Activated CD4-positive, alpha-beta T cell treated with anti-CD3 and anti-CD28 coated beads, Interleukin-2, amount 10 ng/mL, durations not matched to agents 7 days and 5 days (primary cell): ENCODE results near the gene AUTS2. TPM values are rescaled to one million over a fixed set of nuclear protein-coding genes. Genes with fewer than 3 reads are reported as not detected.

Experiments
- CTCF ChIA-PET: fragments of 350-600 bp; sonication (Branson Sonifier 250); formaldehyde crosslinking; loops from one replicate; lab custom pipeline; 2021; ENCODE audit warnings: antibody characterized with exemption; lab: Charles Lee
- POLR2A ChIA-PET: fragments of 350-600 bp; sonication (Branson Sonifier 250); formaldehyde crosslinking; loops from one replicate; lab custom pipeline; 2021; ENCODE audit warnings: antibody characterized with exemption; lab: Charles Lee
- DNase-seq: peaks from one replicate; pipeline ENCODE4 v3.0.0-alpha.2; 2020
- H3K27ac Mint-ChIP-seq: one replicate; pipeline ENCODE4 v1.8.0; 2021; ENCODE audit warnings: mild to moderate bottlenecking, moderate library complexity, mixed read lengths
- H3K27me3 Mint-ChIP-seq: one replicate; pipeline ENCODE4 v1.8.0; 2021; ENCODE audit warnings: mixed read lengths
- H3K36me3 Mint-ChIP-seq: one replicate; pipeline ENCODE4 v1.8.0; 2021; ENCODE audit warnings: low read depth, mixed read lengths
- H3K4me1 Mint-ChIP-seq: one replicate; pipeline ENCODE4 v1.8.0; 2021; ENCODE audit warnings: mixed read lengths
- H3K4me3 Mint-ChIP-seq: one replicate; pipeline ENCODE4 v1.8.0; 2021; ENCODE audit warnings: mild to moderate bottlenecking, moderate library complexity, mixed read lengths
- H3K9me3 Mint-ChIP-seq: one replicate; pipeline ENCODE4 v1.8.0; 2021; ENCODE audit warnings: mixed read lengths
- total RNA-seq, 2 experiments: library from RNA; stranded (reverse); gene quantifications; one replicate each; pipeline ENCODE4 v1.2.3, GENCODE V29; 2021

AUTS2 gene
- total RNA-seq, 2 experiments from 2014 or later: 13.9 to 18.9 TPM

DNA sequence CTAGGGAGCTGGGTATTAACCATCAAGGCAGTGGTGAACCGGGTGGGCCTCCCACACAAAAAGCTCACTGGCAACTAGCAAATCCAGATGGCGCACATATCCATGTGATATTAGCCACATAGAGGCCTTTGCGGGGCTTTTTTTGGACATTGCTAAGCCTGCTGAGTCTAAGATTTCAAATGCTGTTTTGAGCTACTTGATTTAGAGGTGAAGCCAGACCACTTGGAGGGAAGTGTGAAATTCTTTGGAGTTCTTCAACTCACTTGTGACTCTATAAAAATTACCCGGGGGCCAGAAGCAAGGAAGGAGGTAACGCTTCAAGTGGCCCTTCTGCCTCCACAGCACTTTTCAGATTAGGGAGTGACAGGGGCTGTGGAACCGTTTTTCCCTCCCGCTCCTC, 913.9 kb downstream of the AUTS2 start:
- Mint-ChIP-seq H3K4me1 (no peaks in the 10 kb centered on the region), H3K27ac (no peak overlapping the region), H3K36me3 (no peaks in the 10 kb centered on the region), H3K27me3 (no peaks in the 10 kb centered on the region), H3K9me3 (no peaks in the 10 kb centered on the region), H3K4me3 (no peak overlapping the region)
- no peak for DNase-seq
- ChIA-PET POLR2A (no interaction called here), CTCF (no interaction called here)

DNA sequence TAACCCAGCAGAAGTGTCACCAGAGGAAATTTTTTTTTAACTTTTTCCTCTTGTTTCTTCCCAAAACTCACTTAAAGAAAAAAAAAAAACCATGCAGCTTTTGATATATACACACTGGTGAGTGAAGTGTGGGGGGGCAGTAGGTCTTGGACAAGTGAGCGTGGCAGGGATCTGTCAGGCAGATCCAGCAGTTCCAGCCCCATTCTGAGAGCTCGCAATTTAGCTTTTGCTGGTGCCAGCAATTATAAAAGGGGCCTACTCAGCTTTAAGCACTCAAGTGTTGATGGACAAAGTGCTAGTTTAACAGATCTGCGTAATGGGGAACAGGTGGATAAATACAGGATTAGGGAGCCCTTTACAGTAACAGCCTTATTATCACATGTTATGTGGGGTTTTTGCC, 914.5 kb downstream of the AUTS2 start:
- Mint-ChIP-seq H3K4me1 (no peaks in the 10 kb centered on the region), H3K9me3 (no peaks in the 10 kb centered on the region), H3K27me3 (no peaks in the 10 kb centered on the region), H3K36me3 (no peaks in the 10 kb centered on the region), H3K4me3 (no peak overlapping the region), H3K27ac (no peak overlapping the region)
- DNase-seq: no peak
- POLR2A ChIA-PET: no interaction called here
- CTCF ChIA-PET: no interaction called here

DNA sequence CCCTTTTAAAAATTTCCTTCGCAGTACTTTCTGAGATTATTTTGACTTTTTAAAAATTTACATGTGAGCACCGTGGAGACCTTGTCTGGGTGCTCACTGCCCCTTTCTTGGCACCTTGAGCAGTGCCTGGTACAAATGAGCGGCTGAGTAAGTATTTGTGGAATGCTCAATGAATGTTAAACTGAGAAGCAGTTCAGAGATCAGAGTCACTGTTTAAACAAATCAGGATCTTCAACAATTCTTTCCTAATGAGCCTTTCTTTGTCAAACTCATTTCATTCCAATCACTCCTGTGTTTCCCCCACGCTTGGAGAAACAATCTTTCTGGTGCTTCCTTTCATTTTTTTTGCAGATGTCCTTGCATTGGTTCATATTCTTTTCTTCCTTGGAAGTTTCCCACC, 922.3 kb downstream of the AUTS2 start:
- Mint-ChIP-seq H3K27ac (no peak overlapping the region), H3K4me3 (no peak overlapping the region), H3K36me3 (no peaks in the 10 kb centered on the region), H3K27me3 (peaks cover 5% of the 10 kb centered on the region), H3K9me3 (no peaks in the 10 kb centered on the region), H3K4me1 (no peaks in the 10 kb centered on the region)
- ChIA-PET POLR2A (no interaction called here), CTCF (interaction anchor here (0.6 kb wide), 1 partner anchor 154 kb away, joined by 3 read pairs; no protein-coding TSS in a partner anchor)
- DNase-seq: no peak

DNA sequence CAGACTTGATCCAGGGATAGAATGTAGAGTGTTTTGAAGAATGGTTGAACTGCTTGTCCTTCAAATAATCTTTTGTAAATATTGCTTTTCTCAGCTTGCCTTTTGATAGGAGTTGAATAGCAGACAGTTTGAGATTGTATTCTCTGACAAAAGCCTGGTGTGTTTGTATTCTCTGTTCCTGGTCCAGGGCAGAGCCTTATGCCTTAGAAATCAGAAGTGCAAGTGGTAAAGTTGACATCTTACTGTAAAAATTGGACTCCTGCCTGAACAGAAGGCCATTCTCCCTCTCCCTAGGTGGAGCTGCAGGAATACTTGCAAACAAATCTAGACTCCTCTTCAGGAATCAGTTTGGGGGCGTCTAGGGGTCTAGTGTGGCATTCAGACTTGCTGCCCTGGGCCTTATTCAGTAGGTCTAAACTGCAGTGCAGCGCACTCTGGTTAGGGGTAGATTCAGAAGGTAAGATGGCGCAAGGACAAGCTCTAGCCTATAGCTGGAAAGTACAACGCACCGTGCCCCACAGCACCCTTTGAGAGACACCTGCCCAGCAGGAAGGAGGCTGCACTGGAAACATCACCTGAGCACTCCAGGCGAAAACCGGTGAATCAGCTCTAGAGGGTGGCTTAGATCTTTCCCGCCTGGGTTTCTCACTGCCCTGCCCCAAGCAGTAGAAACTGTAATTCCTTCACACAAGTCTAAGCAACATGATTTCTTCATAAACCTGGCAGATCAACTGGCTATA, 925.1 kb downstream of the AUTS2 start:
- Mint-ChIP-seq H3K27ac (no peak overlapping the region), H3K9me3 (no peaks in the 10 kb centered on the region), H3K36me3 (no peaks in the 10 kb centered on the region), H3K4me1 (no peaks in the 10 kb centered on the region), H3K4me3 (no peak overlapping the region), H3K27me3 (peaks cover 5% of the 10 kb centered on the region)
- ChIA-PET CTCF (no interaction called here), POLR2A (no interaction called here)
- no peak for DNase-seq

DNA sequence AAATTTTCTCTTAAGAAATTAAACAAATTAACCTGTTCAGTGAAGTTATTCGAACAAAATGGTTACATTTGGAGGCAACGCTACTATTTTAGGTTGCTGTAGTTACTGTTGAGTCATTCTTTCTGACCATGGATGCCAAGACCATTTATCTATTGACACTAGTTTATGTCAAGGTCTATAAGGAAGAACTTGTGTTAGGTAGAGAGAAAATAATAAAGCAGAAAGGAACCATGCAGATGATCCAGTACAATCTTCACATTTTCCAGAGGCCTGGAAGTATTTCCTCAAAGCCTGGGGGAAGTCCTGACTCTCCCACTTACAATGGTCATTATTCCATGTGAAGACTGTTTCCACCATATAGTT, 925.7 kb downstream of the AUTS2 start:
- no peaks in the 10 kb centered on the region for H3K36me3 Mint-ChIP-seq
- H3K9me3 Mint-ChIP-seq: no peaks in the 10 kb centered on the region
- peaks cover 5% of the 10 kb centered on the region for H3K27me3 Mint-ChIP-seq
- no peaks in the 10 kb centered on the region for H3K4me1 Mint-ChIP-seq
- DNase-seq: no peak
- ChIA-PET POLR2A (no interaction called here), CTCF (no interaction called here)
- no peak overlapping the region for H3K27ac Mint-ChIP-seq
- H3K4me3 Mint-ChIP-seq: no peak overlapping the region

DNA sequence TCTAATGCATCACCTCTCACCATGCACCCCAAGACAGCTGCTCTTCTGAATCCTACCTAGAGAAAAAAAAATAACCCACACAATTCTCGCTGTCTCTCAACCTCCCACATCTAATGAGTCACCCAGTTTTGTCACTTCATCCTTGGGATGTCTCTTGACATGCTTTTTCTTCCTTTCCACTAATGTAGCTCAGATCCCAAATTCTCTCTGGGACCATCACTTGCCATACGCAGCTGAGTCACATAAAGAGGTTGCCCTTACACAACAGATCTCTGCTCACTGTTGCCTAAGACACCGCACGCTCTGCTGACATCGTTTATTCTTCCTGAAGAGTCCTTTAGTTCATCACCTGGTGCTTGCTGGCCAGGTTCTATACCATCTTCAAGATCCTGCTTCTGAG, 927.7 kb downstream of the AUTS2 start:
- no peak overlapping the region for H3K4me3 Mint-ChIP-seq
- H3K27ac Mint-ChIP-seq: no peak overlapping the region
- H3K27me3 Mint-ChIP-seq: no peaks in the 10 kb centered on the region
- H3K36me3 Mint-ChIP-seq: no peaks in the 10 kb centered on the region
- CTCF ChIA-PET: no interaction called here
- H3K9me3 Mint-ChIP-seq: no peaks in the 10 kb centered on the region
- H3K4me1 Mint-ChIP-seq: no peaks in the 10 kb centered on the region
- POLR2A ChIA-PET: no interaction called here
- DNase-seq: no peak

DNA sequence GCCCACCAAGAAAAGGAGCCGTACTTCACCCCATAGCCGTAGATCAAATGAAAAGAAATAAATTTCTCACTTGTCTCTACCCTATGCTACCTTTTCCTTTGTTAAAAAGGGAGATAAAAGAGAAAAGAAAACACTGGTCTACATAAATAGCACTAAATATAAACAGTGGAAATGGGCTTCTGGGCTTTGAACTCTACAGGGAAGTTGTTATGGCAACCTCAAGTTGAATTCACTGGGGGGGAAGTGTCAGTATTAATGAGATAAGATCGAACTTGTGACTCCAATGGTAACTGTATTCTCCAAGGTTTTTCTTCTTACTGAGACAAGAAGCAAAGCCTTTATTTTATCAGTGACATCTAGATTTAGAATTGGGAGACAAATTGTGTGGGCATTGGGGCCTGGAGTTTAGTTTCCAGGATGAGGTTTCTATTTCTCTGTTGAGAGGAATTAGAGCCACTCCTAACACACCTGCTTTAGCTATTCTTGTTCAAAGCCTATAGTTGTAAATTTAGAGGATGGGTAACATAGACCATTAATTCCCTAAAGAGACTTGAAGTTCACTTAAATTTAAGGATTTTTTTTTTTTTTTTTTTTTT, 929.3 kb downstream of the AUTS2 start:
- Mint-ChIP-seq H3K36me3 (no peaks in the 10 kb centered on the region), H3K4me3 (no peak overlapping the region), H3K27ac (no peak overlapping the region), H3K9me3 (no peaks in the 10 kb centered on the region), H3K27me3 (no peaks in the 10 kb centered on the region), H3K4me1 (no peaks in the 10 kb centered on the region)
- no peak for DNase-seq
- POLR2A ChIA-PET: no interaction called here
- CTCF ChIA-PET: no interaction called here

DNA sequence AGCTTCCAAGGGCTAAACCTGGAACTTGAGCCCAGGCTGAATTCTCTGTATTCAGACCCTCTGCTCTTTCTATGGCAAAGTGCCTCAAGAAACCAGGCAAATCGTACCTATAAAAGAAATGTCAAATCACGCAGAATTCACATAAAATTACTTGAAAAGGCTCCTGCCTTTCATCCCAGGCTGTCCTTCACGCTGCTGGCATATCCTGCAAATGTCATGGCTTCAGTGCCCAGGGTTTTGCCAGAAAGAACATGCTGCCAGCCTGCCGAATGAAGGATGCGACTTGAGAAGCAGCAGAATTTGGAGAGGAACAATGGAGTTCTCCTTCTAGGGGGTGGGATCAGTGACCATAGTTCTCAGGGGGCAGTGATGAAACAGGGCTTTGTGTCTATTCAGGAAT, 931.2 kb downstream of the AUTS2 start:
- no peaks in the 10 kb centered on the region for H3K4me1 Mint-ChIP-seq
- ChIA-PET CTCF (no interaction called here), POLR2A (no interaction called here)
- H3K27ac Mint-ChIP-seq: no peak overlapping the region
- no peaks in the 10 kb centered on the region for H3K9me3 Mint-ChIP-seq
- no peaks in the 10 kb centered on the region for H3K27me3 Mint-ChIP-seq
- no peaks in the 10 kb centered on the region for H3K36me3 Mint-ChIP-seq
- no peak for DNase-seq
- no peak overlapping the region for H3K4me3 Mint-ChIP-seq

DNA sequence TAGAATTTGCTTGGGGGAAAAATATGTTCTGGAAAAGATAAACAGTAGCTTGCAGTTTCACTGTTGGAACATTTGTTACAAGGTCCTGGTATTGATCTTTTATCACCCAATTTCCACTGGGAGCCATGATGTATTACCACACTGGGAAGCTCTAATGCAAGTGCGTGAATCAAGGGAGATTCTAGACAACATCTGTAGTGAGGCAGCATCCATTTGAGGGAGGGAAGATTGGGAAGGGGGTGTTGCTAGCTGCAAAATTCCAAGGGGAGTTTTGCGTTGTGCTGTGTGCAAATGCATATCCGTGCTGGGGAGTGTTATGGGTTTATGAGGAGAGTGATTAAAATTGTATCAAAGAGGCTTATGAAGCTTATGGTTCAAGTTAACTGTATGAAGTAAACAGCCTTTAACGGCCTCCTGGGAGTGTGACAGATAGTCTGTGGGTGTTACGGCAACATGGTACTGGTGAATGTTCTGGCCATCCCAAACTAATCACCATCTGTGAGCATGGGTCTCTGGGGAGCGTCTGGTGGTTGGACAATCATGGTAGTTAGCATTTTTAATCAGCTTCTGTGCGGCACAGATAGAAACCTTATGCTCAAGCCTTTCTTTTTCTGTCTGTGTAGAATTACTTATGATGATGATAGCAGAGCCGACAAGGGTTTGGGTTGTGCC, 931.8 kb downstream of the AUTS2 start:
- Mint-ChIP-seq H3K27me3 (no peaks in the 10 kb centered on the region), H3K4me3 (no peak overlapping the region), H3K4me1 (no peaks in the 10 kb centered on the region), H3K27ac (no peak overlapping the region), H3K36me3 (no peaks in the 10 kb centered on the region), H3K9me3 (no peaks in the 10 kb centered on the region)
- POLR2A ChIA-PET: no interaction called here
- CTCF ChIA-PET: no interaction called here
- DNase-seq: no peak

DNA sequence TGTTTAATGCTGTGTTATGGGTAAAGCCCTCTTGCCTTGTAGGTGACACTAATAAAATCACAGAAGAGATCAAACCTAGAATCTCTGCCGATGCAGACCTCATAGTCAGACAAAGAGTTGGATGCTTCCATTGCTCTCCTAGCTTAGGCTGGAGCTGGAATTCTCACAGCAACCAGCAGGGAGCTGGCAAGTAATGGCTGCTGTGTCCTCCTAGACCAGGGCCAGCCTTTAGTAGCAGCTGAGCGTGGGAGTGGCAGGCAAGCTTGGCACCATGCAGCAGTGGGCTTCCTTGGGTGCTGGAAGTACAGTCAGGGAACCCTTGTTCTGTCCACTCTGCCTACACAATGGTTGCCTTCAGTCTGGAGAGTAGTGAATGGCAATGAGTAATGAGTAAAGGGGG, 935.3 kb downstream of the AUTS2 start:
- Mint-ChIP-seq H3K9me3 (no peaks in the 10 kb centered on the region), H3K27me3 (no peaks in the 10 kb centered on the region), H3K4me1 (no peaks in the 10 kb centered on the region), H3K36me3 (no peaks in the 10 kb centered on the region), H3K27ac (no peak overlapping the region), H3K4me3 (no peak overlapping the region)
- ChIA-PET CTCF (no interaction called here), POLR2A (no interaction called here)
- DNase-seq: no peak

DNA sequence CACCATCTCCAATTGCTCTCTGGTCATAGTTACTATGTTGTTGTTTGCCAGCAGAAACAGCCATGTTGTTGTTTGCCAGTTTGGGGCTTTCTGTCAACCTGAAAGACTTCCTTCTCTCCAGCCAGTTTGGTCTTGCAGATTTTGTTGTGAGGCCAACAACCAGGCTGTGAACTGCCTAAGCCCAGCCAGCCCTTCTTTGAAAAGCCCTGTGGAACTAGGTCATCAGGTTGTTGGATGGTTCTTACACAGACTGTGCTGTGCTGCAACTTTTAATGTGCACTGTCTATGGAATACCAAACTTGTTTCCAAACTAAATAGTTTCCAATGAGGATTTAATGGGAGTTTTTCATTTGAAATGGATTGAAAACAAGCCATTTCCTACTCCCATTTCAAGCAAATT, 940.9 kb downstream of the AUTS2 start:
- no peak overlapping the region for H3K27ac Mint-ChIP-seq
- no peaks in the 10 kb centered on the region for H3K36me3 Mint-ChIP-seq
- H3K4me3 Mint-ChIP-seq: no peak overlapping the region
- ChIA-PET CTCF (no interaction called here), POLR2A (no interaction called here)
- no peak for DNase-seq
- H3K27me3 Mint-ChIP-seq: no peaks in the 10 kb centered on the region
- no peaks in the 10 kb centered on the region for H3K4me1 Mint-ChIP-seq
- no peaks in the 10 kb centered on the region for H3K9me3 Mint-ChIP-seq

DNA sequence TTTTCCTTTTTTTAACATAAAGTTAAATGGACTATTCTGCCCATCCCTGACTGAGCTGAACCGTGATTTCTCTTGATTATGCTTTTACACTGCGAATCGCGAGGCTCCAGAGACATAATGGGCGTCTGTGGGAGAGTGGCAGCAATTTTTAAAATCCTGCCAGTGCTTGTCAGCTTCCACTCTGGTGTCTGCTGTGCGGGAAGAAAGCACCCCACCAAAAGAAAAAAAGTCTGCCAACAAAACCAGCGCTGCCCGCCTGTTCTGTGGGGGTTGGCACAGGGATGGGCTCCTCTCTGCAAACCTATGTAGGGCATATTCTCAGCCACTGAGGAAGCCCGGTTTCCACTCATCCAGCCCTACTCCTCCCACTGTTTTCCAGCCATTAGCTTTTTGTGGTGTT, 941.3 kb downstream of the AUTS2 start:
- POLR2A ChIA-PET: no interaction called here
- Mint-ChIP-seq H3K27me3 (no peaks in the 10 kb centered on the region), H3K36me3 (no peaks in the 10 kb centered on the region), H3K9me3 (no peaks in the 10 kb centered on the region), H3K4me1 (no peaks in the 10 kb centered on the region), H3K4me3 (no peak overlapping the region), H3K27ac (no peak overlapping the region)
- CTCF ChIA-PET: no interaction called here
- DNase-seq: no peak

DNA sequence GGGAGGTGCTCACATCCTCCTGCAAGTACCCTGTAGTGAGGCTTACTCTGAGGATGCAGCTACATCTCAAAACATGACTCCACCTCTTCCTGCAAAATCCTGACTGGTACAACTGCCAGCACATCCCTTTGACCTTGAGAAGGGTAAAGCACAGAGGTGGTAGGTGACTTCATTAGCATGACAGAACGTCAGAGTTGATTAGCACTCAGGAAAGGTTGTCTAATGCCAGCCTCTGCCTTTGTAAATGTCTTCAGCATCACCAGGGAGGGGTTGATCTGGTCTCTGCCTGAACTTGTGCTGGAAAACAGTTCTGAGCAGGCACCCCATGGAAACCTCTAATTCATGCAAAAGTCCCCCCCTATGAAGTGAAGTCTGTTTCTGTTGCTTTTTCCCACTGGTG, 942.4 kb downstream of the AUTS2 start:
- H3K27me3 Mint-ChIP-seq: no peaks in the 10 kb centered on the region
- H3K36me3 Mint-ChIP-seq: no peaks in the 10 kb centered on the region
- H3K9me3 Mint-ChIP-seq: no peaks in the 10 kb centered on the region
- H3K4me1 Mint-ChIP-seq: no peaks in the 10 kb centered on the region
- ChIA-PET CTCF (no interaction called here), POLR2A (no interaction called here)
- H3K4me3 Mint-ChIP-seq: no peak overlapping the region
- DNase-seq: no peak
- H3K27ac Mint-ChIP-seq: no peak overlapping the region
